ENCODE measurements around the gene PLCH1.

Gene PLCH1

GRCh38 chr3:155332716-155333115 lies 412.2 kb downstream of the PLCH1 start:
- no peaks in the 10 kb centered on the region for H3K36me3 ChIP-seq (ENCODE audit: insufficient read depth, low read length)
- no peaks in the 10 kb centered on the region for H3F3A ChIP-seq (ENCODE audit: insufficient read depth, low read length)
- no peaks in the 10 kb centered on the region for H3K4me1 ChIP-seq (ENCODE audit: insufficient read depth, low read length, severe bottlenecking)
- H2AFZ ChIP-seq (ENCODE audit: low read length): no peak overlapping the region
- no peaks in the 10 kb centered on the region for H3K79me2 ChIP-seq (ENCODE audit: insufficient read depth, low read length)
- H3K9me3 ChIP-seq (ENCODE audit: low read length): no peaks in the 10 kb centered on the region
- no peak overlapping the region for H3K4me3 ChIP-seq (ENCODE audit: low read depth, low read length, poor library complexity, severe bottlenecking)
- TF ChIP-seq CTCF (IDR thresholded peaks at IDR 0.05; ENCODE audit: low read length) (no peak), EZH2 (IDR thresholded peaks at IDR 0.05; ENCODE audit: borderline replicate concordance, low read length) (no peak)
- no peak overlapping the region for H3K4me2 ChIP-seq (ENCODE audit: low read length)
- no peaks in the 10 kb centered on the region; the same call in 1 of the 2 replicates for H3K27me3 ChIP-seq (ENCODE audit: insufficient read depth, low read length)
- no peak overlapping the region for H3K9ac ChIP-seq (ENCODE audit: low read length)
- H4K20me1 ChIP-seq (ENCODE audit: insufficient read depth, low read length): no peaks in the 10 kb centered on the region
- H3K9me2 ChIP-seq (ENCODE audit: low read depth, low read length): no peaks in the 10 kb centered on the region
- H3K27ac ChIP-seq (ENCODE audit: low read depth, low read length, poor library complexity, severe bottlenecking): no peak overlapping the region

GRCh38 chr3:155331078-155331477 lies 413.8 kb downstream of the PLCH1 start:
- no peak overlapping the region for H3K9ac ChIP-seq (ENCODE audit: low read length)
- no peaks in the 10 kb centered on the region for H3K79me2 ChIP-seq (ENCODE audit: insufficient read depth, low read length)
- H3K4me2 ChIP-seq (ENCODE audit: low read length): no peak overlapping the region
- no peak overlapping the region for H3K4me3 ChIP-seq (ENCODE audit: low read depth, low read length, poor library complexity, severe bottlenecking)
- peaks cover 3% of the 10 kb centered on the region for H3K4me1 ChIP-seq (ENCODE audit: insufficient read depth, low read length, severe bottlenecking)
- H3K9me2 ChIP-seq (ENCODE audit: low read depth, low read length): no peaks in the 10 kb centered on the region
- no peak overlapping the region for H3K27ac ChIP-seq (ENCODE audit: low read depth, low read length, poor library complexity, severe bottlenecking)
- H4K20me1 ChIP-seq (ENCODE audit: insufficient read depth, low read length): no peaks in the 10 kb centered on the region
- TF ChIP-seq EZH2 (IDR thresholded peaks at IDR 0.05; ENCODE audit: borderline replicate concordance, low read length) (no peak), CTCF (IDR thresholded peaks at IDR 0.05; ENCODE audit: low read length) (no peak)
- no peaks in the 10 kb centered on the region for H3K36me3 ChIP-seq (ENCODE audit: insufficient read depth, low read length)
- H3K27me3 ChIP-seq (ENCODE audit: insufficient read depth, low read length): no peaks in the 10 kb centered on the region; the same call in 1 of the 2 replicates
- H3F3A ChIP-seq (ENCODE audit: insufficient read depth, low read length): no peaks in the 10 kb centered on the region
- no peaks in the 10 kb centered on the region for H3K9me3 ChIP-seq (ENCODE audit: low read length)
- H2AFZ ChIP-seq (ENCODE audit: low read length): no peak overlapping the region

GRCh38 chr3:155330370-155330769 lies 414.5 kb downstream of the PLCH1 start:
- Histone ChIP-seq H3K9ac (ENCODE audit: low read length) (no peak overlapping the region), H3K36me3 (ENCODE audit: insufficient read depth, low read length) (no peaks in the 10 kb centered on the region), H3F3A (ENCODE audit: insufficient read depth, low read length) (no peaks in the 10 kb centered on the region), H2AFZ (ENCODE audit: low read length) (no peak overlapping the region), H4K20me1 (ENCODE audit: insufficient read depth, low read length) (no peaks in the 10 kb centered on the region), H3K27me3 (ENCODE audit: insufficient read depth, low read length) (no peaks in the 10 kb centered on the region; the same call in 1 of the 2 replicates), H3K27ac (ENCODE audit: low read depth, low read length, poor library complexity, severe bottlenecking) (no peak overlapping the region), H3K9me3 (ENCODE audit: low read length) (no peaks in the 10 kb centered on the region), H3K9me2 (ENCODE audit: low read depth, low read length) (no peaks in the 10 kb centered on the region), H3K4me2 (ENCODE audit: low read length) (no peak overlapping the region), H3K79me2 (ENCODE audit: insufficient read depth, low read length) (no peaks in the 10 kb centered on the region), H3K4me1 (ENCODE audit: insufficient read depth, low read length, severe bottlenecking) (peaks cover 10% of the 10 kb centered on the region), H3K4me3 (ENCODE audit: low read depth, low read length, poor library complexity, severe bottlenecking) (no peak overlapping the region)
- no peak for TF ChIP-seq CTCF (IDR thresholded peaks at IDR 0.05; ENCODE audit: low read length)
- TF ChIP-seq EZH2 (IDR thresholded peaks at IDR 0.05; ENCODE audit: borderline replicate concordance, low read length): no peak
